Measurements from ENCODE around the gene XNDC1N. TPM values are rescaled to one million over a fixed set of nuclear protein-coding genes. Genes with fewer than 3 reads are reported as not detected.

XNDC1N gene
- total and polyA plus RNA-seq, 2 of the 13 experiments (the other 11 are each of a cell fraction or from before 2014, with no cell fraction given), result 3.4 to 7.5 TPM

- TF ChIP-seq FLYWCH1 (CRISPR knock-in tag; IDR thresholded peaks at IDR 0.05), result no peak
- TF ChIP-seq, protein P1, sequence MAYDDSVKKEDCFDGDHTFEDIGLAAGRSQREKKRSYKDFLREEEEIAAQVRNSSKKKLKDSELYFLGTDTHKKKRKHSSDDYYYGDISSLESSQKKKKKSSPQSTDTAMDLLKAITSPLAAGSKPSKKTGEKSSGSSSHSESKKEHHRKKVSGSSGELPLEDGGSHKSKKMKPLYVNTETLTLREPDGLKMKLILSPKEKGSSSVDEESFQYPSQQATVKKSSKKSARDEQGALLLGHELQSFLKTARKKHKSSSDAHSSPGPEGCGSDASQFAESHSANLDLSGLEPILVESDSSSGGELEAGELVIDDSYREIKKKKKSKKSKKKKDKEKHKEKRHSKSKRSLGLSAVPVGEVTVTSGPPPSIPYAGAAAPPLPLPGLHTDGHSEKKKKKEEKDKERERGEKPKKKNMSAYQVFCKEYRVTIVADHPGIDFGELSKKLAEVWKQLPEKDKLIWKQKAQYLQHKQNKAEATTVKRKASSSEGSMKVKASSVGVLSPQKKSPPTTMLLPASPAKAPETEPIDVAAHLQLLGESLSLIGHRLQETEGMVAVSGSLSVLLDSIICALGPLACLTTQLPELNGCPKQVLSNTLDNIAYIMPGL (CRISPR knock-in tag; IDR thresholded peaks at IDR 0.05; ENCODE audit: borderline replicate concordance in 1 of 2, low read depth in 1 of 2), result peak in 1 of 2 experiments; percentile 71; a peak in 2 of 4 replicates
- TF ChIP-seq IRF2 (CRISPR knock-in tag; IDR thresholded peaks at IDR 0.05), result no peak
- TF ChIP-seq EED (CRISPR knock-in tag; IDR thresholded peaks at IDR 0.05), result no peak
- peak; percentile 81 for TF ChIP-seq BHLHE40 (IDR thresholded peaks at IDR 0.05; ENCODE audit: low read length)
- TF ChIP-seq ZNF883 (CRISPR knock-in tag; IDR thresholded peaks at IDR 0.05; ENCODE audit: not compliant biosample characterization), result no peak
- TF ChIP-seq ZNF326 (CRISPR knock-in tag; IDR thresholded peaks at IDR 0.05; ENCODE audit: borderline replicate concordance), result no peak
- TF ChIP-seq GABPB1 (CRISPR knock-in tag; IDR thresholded peaks at IDR 0.05), result peak; percentile 93
- TF ChIP-seq JDP2 (CRISPR knock-in tag; IDR thresholded peaks at IDR 0.05; ENCODE audit: borderline replicate concordance), result no peak
- TF ChIP-seq NRL (CRISPR knock-in tag; IDR thresholded peaks at IDR 0.05; ENCODE audit: borderline replicate concordance), result peak; percentile 91
- no peak for TF ChIP-seq TBL1XR1 (IDR thresholded peaks at IDR 0.05; ENCODE audit: borderline replicate concordance, low read length, partially characterized antibody)
- TF ChIP-seq IKZF4 (CRISPR knock-in tag; IDR thresholded peaks at IDR 0.05; ENCODE audit: borderline replicate concordance, low read depth, not compliant biosample characterization), result no peak
- no peak for TF ChIP-seq TP53 (CRISPR knock-in tag; conservative IDR thresholded peaks at IDR 0.05)
- TF ChIP-seq ZNF773 (CRISPR knock-in tag; IDR thresholded peaks at IDR 0.05; ENCODE audit: borderline replicate concordance), result no peak
- peak; percentile 73 for TF ChIP-seq NR2F6 (IDR thresholded peaks at IDR 0.05)
- TF ChIP-seq NR2F6 (CRISPR knock-in tag; IDR thresholded peaks at IDR 0.05), result peak; percentile 79
- TF ChIP-seq NCOA1 (CRISPR knock-in tag; IDR thresholded peaks at IDR 0.05), result no peak
- TF ChIP-seq, protein P2, sequence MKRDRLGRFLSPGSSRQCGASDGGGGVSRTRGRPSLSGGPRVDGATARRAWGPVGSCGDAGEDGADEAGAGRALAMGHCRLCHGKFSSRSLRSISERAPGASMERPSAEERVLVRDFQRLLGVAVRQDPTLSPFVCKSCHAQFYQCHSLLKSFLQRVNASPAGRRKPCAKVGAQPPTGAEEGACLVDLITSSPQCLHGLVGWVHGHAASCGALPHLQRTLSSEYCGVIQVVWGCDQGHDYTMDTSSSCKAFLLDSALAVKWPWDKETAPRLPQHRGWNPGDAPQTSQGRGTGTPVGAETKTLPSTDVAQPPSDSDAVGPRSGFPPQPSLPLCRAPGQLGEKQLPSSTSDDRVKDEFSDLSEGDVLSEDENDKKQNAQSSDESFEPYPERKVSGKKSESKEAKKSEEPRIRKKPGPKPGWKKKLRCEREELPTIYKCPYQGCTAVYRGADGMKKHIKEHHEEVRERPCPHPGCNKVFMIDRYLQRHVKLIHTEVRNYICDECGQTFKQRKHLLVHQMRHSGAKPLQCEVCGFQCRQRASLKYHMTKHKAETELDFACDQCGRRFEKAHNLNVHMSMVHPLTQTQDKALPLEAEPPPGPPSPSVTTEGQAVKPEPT (CRISPR knock-in tag; IDR thresholded peaks at IDR 0.05; ENCODE audit: low read depth), result no peak
- peak; percentile 70; the same call in 1 of the 2 replicates for TF ChIP-seq ZKSCAN8 (CRISPR knock-in tag; IDR thresholded peaks at IDR 0.05; ENCODE audit: borderline replicate concordance)
- TF ChIP-seq, protein P3, sequence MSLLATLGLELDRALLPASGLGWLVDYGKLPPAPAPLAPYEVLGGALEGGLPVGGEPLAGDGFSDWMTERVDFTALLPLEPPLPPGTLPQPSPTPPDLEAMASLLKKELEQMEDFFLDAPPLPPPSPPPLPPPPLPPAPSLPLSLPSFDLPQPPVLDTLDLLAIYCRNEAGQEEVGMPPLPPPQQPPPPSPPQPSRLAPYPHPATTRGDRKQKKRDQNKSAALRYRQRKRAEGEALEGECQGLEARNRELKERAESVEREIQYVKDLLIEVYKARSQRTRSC (CRISPR knock-in tag; IDR thresholded peaks at IDR 0.05; ENCODE audit: low read depth), result no peak
- no peak for TF ChIP-seq ZNF335 (CRISPR knock-in tag; IDR thresholded peaks at IDR 0.05)
- TF ChIP-seq BRCA1 (CRISPR knock-in tag; IDR thresholded peaks at IDR 0.05), result no peak
- no peak for TF ChIP-seq ZSCAN5A (CRISPR knock-in tag; IDR thresholded peaks at IDR 0.05; ENCODE audit: borderline replicate concordance)
- no peak for TF ChIP-seq RFX1 (IDR thresholded peaks at IDR 0.05)
- TF ChIP-seq NBN (conservative IDR thresholded peaks at IDR 0.05), result no peak
- 0 out of 2 replicates have a peak, but pooled peaks have one; percentile 18 for TF ChIP-seq HOXD1 (CRISPR knock-in tag; IDR thresholded peaks at IDR 0.05)
- TF ChIP-seq NFYC (CRISPR knock-in tag; IDR thresholded peaks at IDR 0.05), result peak; percentile 89
Measured at GRCh38 chr11:71928737-71929443, 496 bp upstream of the XNDC1N start, which contains the start of gene RNF121 (continued).
